C4-2B (cell line): Measurements from ENCODE around the gene RIMS1.

Experiments used
- H3K27ac ChIP-seq: fragments of 450-650 bp; 2 replicates; pipeline ENCODE4 v1.5.1; 2017
- CTCF ChIP-seq: fragments of 450-650 bp; conservative IDR thresholded peaks from 2 replicates; pipeline ENCODE4 v1.5.1; 2017; ENCODE audit warnings: mild to moderate bottlenecking
- ZFX ChIP-seq: fragments of 450-650 bp; IDR thresholded peaks from 2 replicates; pipeline ENCODE4 v1.6.1; 2017

The RIMS1 gene

GRCh38 chr6:72260489-72260888 is 374.1 kb downstream of the RIMS1 start:
- TF ChIP-seq ZFX (no peak), CTCF (no peak)

GRCh38 chr6:72261554-72261953 is 375.2 kb downstream of the RIMS1 start:
- TF ChIP-seq ZFX (no peak), CTCF (no peak)
- no peak overlapping the region for H3K27ac ChIP-seq

More at GRCh38 chr6:72260489-72260888, 374.1 kb downstream of the RIMS1 start:
- H3K27ac ChIP-seq, result peak overlapping the region; percentile 52; the same call in 1 of the 2 replicates

GRCh38 chr6:72262254-72262653 is 375.9 kb downstream of the RIMS1 start:
- no peak for TF ChIP-seq CTCF
- TF ChIP-seq ZFX, result no peak
- no peak overlapping the region for H3K27ac ChIP-seq

- no peak for TF ChIP-seq ZFX
- TF ChIP-seq CTCF, result no peak
- no peak overlapping the region for H3K27ac ChIP-seq
These were observed 381.1 kb downstream of the RIMS1 start for GRCh38 chr6:72267470-72267869.

GRCh38 chr6:72271531-72271930 is 385.2 kb downstream of the RIMS1 start:
- no peak overlapping the region for H3K27ac ChIP-seq
- TF ChIP-seq CTCF, result no peak
- TF ChIP-seq ZFX, result no peak

- H3K27ac ChIP-seq, result no peak overlapping the region
- TF ChIP-seq CTCF, result no peak
- TF ChIP-seq ZFX, result no peak
These were observed 386.6 kb downstream of the RIMS1 start for GRCh38 chr6:72272958-72273357.

- no peak for TF ChIP-seq ZFX
- no peak for TF ChIP-seq CTCF
- no peak overlapping the region for H3K27ac ChIP-seq
These were observed 389.5 kb downstream of the RIMS1 start for GRCh38 chr6:72275888-72276287.
